OCI-LY1 (cell line): ENCODE results near the gene SEL1L3.
"Not testable (repeated sequence)": the region's sequence is repeated elsewhere in the genome, so short reads cannot be mapped to it uniquely, and the experiment has no call there.

ENCODE experiments used
- EZH2 ChIP-seq: fragments of 200-600 bp; sonication (generic), shearing (Covaris generic); IDR thresholded peaks from 2 replicates; pipeline ENCODE4 v1.8.0; 2017; ENCODE audit warnings: borderline replicate concordance, mixed run types, mild to moderate bottlenecking, antibody characterized with exemption, low read length, moderate library complexity, mixed read lengths
- TF ChIP-seq, protein P1 (sequence below): fragments of 200-600 bp; sonication (generic), shearing (Covaris generic); IDR thresholded peaks from 2 replicates; pipeline ENCODE4 v1.5.1; 2017; ENCODE audit warnings: mild to moderate bottlenecking, antibody characterized with exemption, low read length, moderate library complexity, mixed read lengths

- TF ChIP-seq, protein P1, sequence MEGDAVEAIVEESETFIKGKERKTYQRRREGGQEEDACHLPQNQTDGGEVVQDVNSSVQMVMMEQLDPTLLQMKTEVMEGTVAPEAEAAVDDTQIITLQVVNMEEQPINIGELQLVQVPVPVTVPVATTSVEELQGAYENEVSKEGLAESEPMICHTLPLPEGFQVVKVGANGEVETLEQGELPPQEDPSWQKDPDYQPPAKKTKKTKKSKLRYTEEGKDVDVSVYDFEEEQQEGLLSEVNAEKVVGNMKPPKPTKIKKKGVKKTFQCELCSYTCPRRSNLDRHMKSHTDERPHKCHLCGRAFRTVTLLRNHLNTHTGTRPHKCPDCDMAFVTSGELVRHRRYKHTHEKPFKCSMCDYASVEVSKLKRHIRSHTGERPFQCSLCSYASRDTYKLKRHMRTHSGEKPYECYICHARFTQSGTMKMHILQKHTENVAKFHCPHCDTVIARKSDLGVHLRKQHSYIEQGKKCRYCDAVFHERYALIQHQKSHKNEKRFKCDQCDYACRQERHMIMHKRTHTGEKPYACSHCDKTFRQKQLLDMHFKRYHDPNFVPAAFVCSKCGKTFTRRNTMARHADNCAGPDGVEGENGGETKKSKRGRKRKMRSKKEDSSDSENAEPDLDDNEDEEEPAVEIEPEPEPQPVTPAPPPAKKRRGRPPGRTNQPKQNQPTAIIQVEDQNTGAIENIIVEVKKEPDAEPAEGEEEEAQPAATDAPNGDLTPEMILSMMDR = not testable (repeated sequence)
- not testable (repeated sequence) for TF ChIP-seq EZH2
These were observed 3.6 kb upstream of the SEL1L3 start for GRCh38 chr4:25866401-25866800.
